Aorta (tissue), 5 donors: ENCODE measurements around the gene CENPP. TPM values are rescaled to one million over a fixed set of nuclear protein-coding genes. Genes with fewer than 3 reads are reported as not detected.
A peak's percentile ranks its signal among the peaks of the same experiment; 100 is the strongest.
"Not testable (repeated sequence)": the region's sequence is repeated elsewhere in the genome, so short reads cannot be mapped to it uniquely, and the experiment has no call there.

Experiments used
- ATAC-seq: fragments of 200-7000 bp; cut with Tn5 transposase; one replicate; pipeline ENCODE4 v1.9.1; 2022; ENCODE audit warnings: moderate library complexity; ENCODE audit not compliant: low FRiP score
- DNase-seq, 2 donors: peaks; one replicate each; pipeline ENCODE4 v3.0.0-alpha.2; 2020
- H3K27ac ChIP-seq, 2 donors: one replicate each; pipeline ENCODE4 v1.5.1; 2013; ENCODE audit warnings: low read length in 2 of 2, mild to moderate bottlenecking in 2 of 2, moderate library complexity in 2 of 2, control low read depth in 1 of 2, inconsistent platforms in 1 of 2, low read depth in 1 of 2
- H3K27me3 ChIP-seq, 2 donors: one replicate each; pipeline ENCODE4 v1.6.1; 2013; ENCODE audit warnings: control low read depth in 1 of 2, low read length in 1 of 2, mild to moderate bottlenecking in 1 of 2, moderate library complexity in 1 of 2; ENCODE audit not compliant: insufficient read depth in 2 of 2, control insufficient read depth in 1 of 2
- H3K36me3 ChIP-seq, 2 donors: one replicate each; pipeline ENCODE4 v1.6.1; 2013; ENCODE audit warnings: control low read depth in 1 of 2, low read length in 1 of 2, mild to moderate bottlenecking in 1 of 2; ENCODE audit not compliant: insufficient read depth in 2 of 2, control insufficient read depth in 1 of 2
- H3K4me1 ChIP-seq, 2 donors: one replicate each; pipeline ENCODE4 v1.6.1; 2013; ENCODE audit warnings: low read length in 2 of 2, control low read depth in 1 of 2, mild to moderate bottlenecking in 1 of 2, moderate library complexity in 1 of 2; ENCODE audit not compliant: insufficient read depth in 2 of 2, control insufficient read depth in 1 of 2
- H3K4me3 ChIP-seq, 2 donors: one replicate each; pipeline ENCODE4 v1.5.1; 2013; ENCODE audit warnings: low read length in 2 of 2, control low read depth in 1 of 2, mild to moderate bottlenecking in 1 of 2
- H3K9me3 ChIP-seq: one replicate; pipeline ENCODE4 v1.6.1; 2013; ENCODE audit warnings: mild to moderate bottlenecking, low read length; ENCODE audit not compliant: control insufficient read depth
- WGBS, 2 donors: extraction: QIAGEN DNeasy Blood & Tissue Kit; methylation state at CpG; one replicate each; pipeline ENCODE4 v1.1.7; 2013; 5-methylcytosine and 5-hydroxymethylcytosine counted together
- intact Hi-C, 2 donors: fragments of 100-400 bp; cut with DNase I; formaldehyde crosslinking; loops; one replicate each; pipeline versions ENCODE4 v1.14.2 to v1.15.0; 2022
- polyA plus RNA-seq, 2 donors: library from polyadenylated mRNA; stranded (reverse); fragments of 200-250 nt; gene quantifications; one replicate each; pipeline ENCODE4 v1.2.3, GENCODE V29; 2013
- total RNA-seq, 2 donors: library from RNA; stranded (reverse); fragmentation: NEBNext Ultra II Directional; extraction: Animal tissue kit (Norgen Biotek cat#: 25700); gene quantifications; one replicate each; pipeline ENCODE4 v1.2.1, GENCODE V29; 2021
- donor health status: healthy with polysubstance abuse.
- donor health status: Bipolar disorder and iron deficiency.
- donor health status: DM: no; HTN: no; CAD: no.
- donor health status: DM: no; HTN: no; CAD: no.
- donor health status: DM: yes; HTN: yes; CAD: no.

Gene CENPP
- total and polyA plus RNA-seq, 4 donors = 0.50 to 11.1 (median 4.3) TPM

- H3K4me3 ChIP-seq = no peak overlapping the region
- H3K9me3 ChIP-seq = no peaks in the 10 kb centered on the region
- WGBS, 2 donors = 85 to 94% methylated on average over 1 of the region's 1 CpG
- no peaks in the 10 kb centered on the region for H3K27me3 ChIP-seq
- no peaks in the 10 kb centered on the region for H3K36me3 ChIP-seq
- H3K4me1 ChIP-seq = no peaks in the 10 kb centered on the region
- intact Hi-C loops = no loop called here
- H3K27ac ChIP-seq = no peak overlapping the region
- no peak for ATAC-seq
- no peak for DNase-seq
Measured at GRCh38 chr9:92576175-92576574, 250.4 kb downstream of the CENPP start.

GRCh38 chr9:92589923-92590322, 264.2 kb downstream of the CENPP start:
- ATAC-seq = no peak
- intact Hi-C loops = loop anchor here (5.0 kb wide), 1 partner anchor 53 kb away; the partner anchor contains the start of gene ECM2 (in 2 of the 2)
- Histone ChIP-seq H3K9me3 (no peaks in the 10 kb centered on the region), H3K36me3 (no peaks in the 10 kb centered on the region), H3K4me3 (no peak overlapping the region), H3K27me3 (no peaks in the 10 kb centered on the region), H3K4me1 (peaks cover 2 to 11% of the 10 kb centered on the region in 2 donors), H3K27ac (peak overlapping the region in 1 of 2 donors; percentile 25)
- no peak for DNase-seq
- 73 to 77% methylated on average over 1 of the region's 1 CpG for WGBS, 2 donors

DNA sequence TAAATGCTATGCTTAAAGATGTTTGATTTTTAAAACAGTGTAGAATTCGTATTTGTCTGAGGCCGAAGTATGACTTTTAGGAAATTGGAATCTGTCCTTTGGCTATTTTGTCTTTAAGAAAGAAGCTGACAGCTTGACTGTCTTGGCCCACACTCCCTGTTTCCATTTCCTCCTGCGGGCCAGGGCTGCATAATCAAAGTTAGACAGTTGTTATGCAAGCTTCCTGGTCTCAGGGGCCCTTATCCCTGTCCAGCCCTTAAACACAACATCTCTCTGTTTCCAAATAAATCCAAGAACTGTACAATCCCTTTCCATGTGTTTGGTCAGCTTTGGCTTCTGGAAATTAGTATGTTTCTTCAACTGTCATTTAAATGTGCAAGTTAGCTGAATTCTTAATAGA, 264.6 kb downstream of the CENPP start:
- Histone ChIP-seq H3K4me3 (no peak overlapping the region), H3K36me3 (no peaks in the 10 kb centered on the region), H3K4me1 (peaks cover 2 to 11% of the 10 kb centered on the region in 2 donors), H3K9me3 (no peaks in the 10 kb centered on the region), H3K27me3 (no peaks in the 10 kb centered on the region), H3K27ac (peak overlapping the region in 1 of 2 donors; percentile 43)
- peak in 1 of 2 donors; percentile 77 for DNase-seq
- 0 to 4% methylated on average over 3 of the region's 3 CpGs for WGBS, 2 donors
- intact Hi-C loops = loop anchor here (5.0 kb wide), 1 partner anchor 53 kb away; the partner anchor contains the start of gene ECM2 (in 2 of the 2)
- ATAC-seq = peak; percentile 92

DNA sequence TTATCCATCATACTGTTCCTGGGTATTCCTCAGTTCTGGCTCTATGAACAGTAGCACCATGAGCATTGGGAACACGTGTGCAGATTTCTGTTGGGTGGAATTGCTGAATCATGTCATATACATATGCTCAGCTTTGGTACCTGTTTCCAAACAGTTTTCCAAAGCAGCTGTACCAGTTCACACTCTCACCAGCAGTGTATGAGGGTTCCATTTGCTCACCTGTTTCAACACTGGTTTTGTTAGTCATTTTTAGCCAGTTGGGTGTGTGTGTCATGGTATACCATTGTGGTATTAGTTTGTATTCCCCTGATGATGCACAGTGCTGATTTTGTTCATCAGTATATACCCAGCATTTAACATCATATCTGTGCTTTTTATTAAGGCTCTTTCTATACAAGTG, 266.8 kb downstream of the CENPP start:
- ATAC-seq (no peak), DNase-seq (no peak)
- H3K27me3 ChIP-seq = no peaks in the 10 kb centered on the region
- H3K4me3 ChIP-seq = no peak overlapping the region
- intact Hi-C loops = loop anchor here (5.0 kb wide), 1 partner anchor 55 kb away; the partner anchor contains the start of gene ECM2 (in 2 of the 2)
- no peaks in the 10 kb centered on the region for H3K36me3 ChIP-seq
- 84 to 87% methylated on average over 1 of the region's 1 CpG for WGBS, 2 donors
- H3K9me3 ChIP-seq = no peaks in the 10 kb centered on the region
- peaks cover 2 to 11% of the 10 kb centered on the region in 2 donors for H3K4me1 ChIP-seq
- H3K27ac ChIP-seq = peak overlapping the region; percentile 69 to 90

DNA sequence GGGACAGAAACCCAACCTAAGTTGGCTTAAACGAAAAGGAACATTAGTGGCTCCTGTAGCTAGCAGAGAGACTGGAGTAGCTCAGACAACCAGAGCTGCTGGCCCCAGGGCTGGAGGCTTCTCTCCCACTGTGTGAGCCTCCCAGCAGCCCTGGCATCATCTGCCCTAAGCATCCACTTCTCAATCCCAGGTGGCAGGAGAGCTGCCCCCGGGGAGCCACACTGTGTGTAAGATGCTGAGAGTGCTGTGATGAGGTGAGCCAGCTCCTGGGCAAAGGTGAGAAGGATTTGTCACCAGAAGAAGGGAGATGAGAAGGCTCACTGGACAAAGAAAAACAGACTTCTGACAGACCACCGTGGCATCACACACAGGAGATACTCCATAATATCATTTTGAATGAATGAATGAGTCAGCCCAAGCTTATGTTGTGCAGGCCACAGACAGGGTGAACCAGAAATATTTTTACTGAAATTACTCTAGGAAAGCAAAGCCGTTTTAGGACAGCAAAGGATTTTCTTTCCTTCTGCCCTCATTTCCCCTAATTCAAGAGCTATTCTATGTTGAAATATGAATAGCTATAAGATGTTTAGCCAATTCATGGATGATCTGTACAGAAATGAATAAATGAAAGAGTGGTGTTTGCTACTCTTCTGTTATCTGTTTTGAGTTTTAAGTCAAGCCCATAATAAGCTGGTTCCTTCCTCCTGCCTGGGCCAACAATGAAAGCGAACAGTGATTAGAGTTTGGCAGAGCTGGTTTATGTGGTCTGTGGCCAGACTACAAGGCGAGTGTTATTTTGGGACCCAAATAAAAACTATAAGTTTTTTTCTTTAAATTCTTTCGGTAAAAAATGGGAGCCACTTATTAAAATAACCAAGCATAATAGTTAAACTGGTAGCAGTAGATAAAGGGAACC, 267.5 kb downstream of the CENPP start:
- DNase-seq = no peak
- H3K9me3 ChIP-seq = no peaks in the 10 kb centered on the region
- peak overlapping the region; percentile 69 to 90 for H3K27ac ChIP-seq
- WGBS, 2 donors = 12 to 22% methylated on average over 7 of the region's 7 CpGs
- H3K36me3 ChIP-seq = no peaks in the 10 kb centered on the region
- H3K4me1 ChIP-seq = peaks cover 2 to 11% of the 10 kb centered on the region in 2 donors
- intact Hi-C loops = loop anchor here (5.0 kb wide), 1 partner anchor 56 kb away; the partner anchor contains the start of gene ECM2 (in 2 of the 2)
- no peak overlapping the region for H3K4me3 ChIP-seq
- peak; percentile 31 for ATAC-seq
- no peaks in the 10 kb centered on the region for H3K27me3 ChIP-seq

- WGBS, 2 donors = 99 to 100% methylated on average over 1 of the region's 1 CpG
- H3K4me3 ChIP-seq, H3K27ac ChIP-seq, H3K27me3 ChIP-seq, ATAC-seq, H3K9me3 ChIP-seq, H3K36me3 ChIP-seq, DNase-seq: not testable (repeated sequence)
- H3K4me1 ChIP-seq = peaks cover 2 to 11% of the 10 kb centered on the region in 2 donors
- intact Hi-C loops = loop anchor here in 1 of 2 donors (5.0 kb wide), 1 partner anchor 113 kb away; the partner anchor contains the start of gene ASPN
Measured at GRCh38 chr9:92595075-92595474, 269.3 kb downstream of the CENPP start.

DNA sequence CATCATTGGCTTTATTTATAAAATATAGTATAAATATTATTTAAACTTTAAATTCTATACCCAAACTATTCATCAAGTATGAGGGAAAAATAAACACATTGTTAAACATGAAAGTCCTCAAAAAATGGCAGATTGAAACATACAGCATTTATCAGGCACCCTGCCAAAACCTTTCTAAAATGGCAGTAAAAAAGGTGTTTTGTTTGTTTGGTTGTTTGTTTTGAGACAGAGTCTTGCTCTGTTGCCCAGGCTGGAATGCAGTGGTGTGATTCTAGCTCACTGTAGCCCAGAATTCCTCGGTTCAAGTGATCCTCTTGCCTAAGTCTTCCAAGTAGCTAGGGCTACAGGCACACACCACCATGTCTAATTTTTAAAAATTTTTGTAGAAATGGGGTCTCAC, 270.2 kb downstream of the CENPP start:
- Histone ChIP-seq H3K4me3 (no peak overlapping the region), H3K4me1 (peaks cover 0 to 11% of the 10 kb centered on the region in 2 donors), H3K27me3 (no peaks in the 10 kb centered on the region), H3K9me3 (no peaks in the 10 kb centered on the region), H3K36me3 (no peaks in the 10 kb centered on the region), H3K27ac (no peak overlapping the region)
- intact Hi-C loops = loop anchor here in 1 of 2 donors (5.0 kb wide), 1 partner anchor 114 kb away; the partner anchor contains the start of gene ASPN
- DNase-seq (no peak), ATAC-seq (no peak)
- WGBS, 2 donors = 83 to 85% methylated on average over 1 of the region's 1 CpG

- no peaks in the 10 kb centered on the region for H3K27me3 ChIP-seq
- no peak for DNase-seq
- no peaks in the 10 kb centered on the region for H3K36me3 ChIP-seq
- peaks cover 0 to 4% of the 10 kb centered on the region in 2 donors for H3K4me1 ChIP-seq
- no peak for ATAC-seq
- H3K27ac ChIP-seq = peak overlapping the region in 1 of 2 donors; percentile 83
- 45 to 55% methylated on average over 2 of the region's 2 CpGs for WGBS, 2 donors
- no peaks in the 10 kb centered on the region for H3K9me3 ChIP-seq
- no peak overlapping the region for H3K4me3 ChIP-seq
- intact Hi-C loops = loop anchor here in 1 of 2 donors (5.0 kb wide), 1 partner anchor 116 kb away; the partner anchor contains the start of gene ASPN
Measured at GRCh38 chr9:92598382-92598781, 272.6 kb downstream of the CENPP start.
